Gastroesophageal sphincter (tissue), 4 donors: ENCODE data around the gene DNAAF2. TPM values are rescaled to one million over a fixed set of nuclear protein-coding genes. Genes with fewer than 3 reads are reported as not detected.
A peak's percentile ranks its signal among the peaks of the same experiment; 100 is the strongest.
"Not testable (repeated sequence)": the region's sequence is repeated elsewhere in the genome, so short reads cannot be mapped to it uniquely, and the experiment has no call there.

Experiments
- ATAC-seq: fragments of 150-250 bp; one replicate; pipeline ENCODE4 v1.9.1; 2016; ENCODE audit warnings: mild to moderate bottlenecking, moderate library complexity
- H3K27ac ChIP-seq, 4 donors: fragments of 200-600 bp; sonication (generic) in 3 of 4; 1 replicate in 3 of 4; 2 replicates in 1 of 4; pipeline ENCODE4 v1.5.1; 2016 to 2019
- H3K27me3 ChIP-seq: fragments of 200-600 bp; sonication (generic); one replicate; pipeline ENCODE4 v1.5.1; 2019
- H3K36me3 ChIP-seq, 2 donors: fragments of 200-600 bp; sonication (generic); one replicate each; pipeline ENCODE4 v1.5.1; 2019; ENCODE audit warnings: control low read depth in 1 of 2
- H3K4me1 ChIP-seq, 3 donors: fragments of 200-600 bp; sonication (generic); 1 replicate in 2 of 3; 2 replicates in 1 of 3; pipeline ENCODE4 v1.5.1; 2016 to 2019; ENCODE audit warnings: control low read depth in 2 of 3
- H3K4me3 ChIP-seq, 2 donors: fragments of 200-600 bp; sonication (generic); one replicate each; pipeline ENCODE4 v1.5.1; 2019; ENCODE audit warnings: mild to moderate bottlenecking in 1 of 2, moderate library complexity in 1 of 2
- H3K9me3 ChIP-seq, 3 donors: fragments of 200-600 bp; sonication (generic); one replicate each; pipeline ENCODE4 v1.5.1; 2017 to 2019; ENCODE audit warnings: control low read depth in 2 of 3
- EP300 ChIP-seq: sonication (generic); formaldehyde crosslinking; IDR thresholded peaks from one replicate; pipeline ENCODE4 v1.6.1; 2017; ENCODE audit warnings: antibody characterized with exemption, mild to moderate bottlenecking
- POLR2A ChIP-seq, 2 donors: fragments of 450-650 bp; IDR thresholded peaks; one replicate each; pipeline ENCODE4 v1.6.1; 2017; ENCODE audit warnings: antibody characterized with exemption in 2 of 2, mild to moderate bottlenecking in 2 of 2, moderate library complexity in 1 of 2
- POLR2AphosphoS5 ChIP-seq: sonication (generic); formaldehyde crosslinking; IDR thresholded peaks from one replicate; pipeline ENCODE4 v1.6.1; 2017; ENCODE audit warnings: antibody characterized with exemption
- WGBS, 2 donors: methylation state at CpG; one replicate each; pipeline ENCODE4 v1.1.5; 2018; ENCODE audit warnings: low coverage in 1 of 2; 5-methylcytosine and 5-hydroxymethylcytosine counted together
- total RNA-seq, 4 donors: library from RNA; depleted of rRNA; stranded (reverse); fragments of >200 nt; gene quantifications; one replicate each; pipeline ENCODE4 v1.1.0, GENCODE V29; 2016
- TF ChIP-seq, protein P1 (sequence below), 4 experiments: fragments of 200-600 bp in 2 of 4; fragments of 450-650 bp in 2 of 4; sonication (generic) in 1 of 4; IDR thresholded peaks; one replicate each; pipeline ENCODE4 v1.5.1; 2017 to 2019; ENCODE audit warnings: antibody characterized with exemption in 4 of 4, mild to moderate bottlenecking in 2 of 4, moderate library complexity in 2 of 4

DNAAF2 gene
- total RNA-seq, 4 donors from 2014 or later: 6.8 to 10.4 (median 9.0) TPM

GRCh38 chr14:49593016-49593415, 42.0 kb downstream of the DNAAF2 start:
- H3K36me3 ChIP-seq: no peaks in the 10 kb centered on the region
- H3K27me3 ChIP-seq: no peaks in the 10 kb centered on the region
- no peaks in the 10 kb centered on the region for H3K9me3 ChIP-seq
- WGBS, 2 donors: 70 to 80% methylated on average over 3 of the region's 3 CpGs
- peaks cover 0 to 11% (median 0%) of the 10 kb centered on the region in 3 donors for H3K4me1 ChIP-seq
- no peak overlapping the region for H3K27ac ChIP-seq
- TF ChIP-seq, protein P1, sequence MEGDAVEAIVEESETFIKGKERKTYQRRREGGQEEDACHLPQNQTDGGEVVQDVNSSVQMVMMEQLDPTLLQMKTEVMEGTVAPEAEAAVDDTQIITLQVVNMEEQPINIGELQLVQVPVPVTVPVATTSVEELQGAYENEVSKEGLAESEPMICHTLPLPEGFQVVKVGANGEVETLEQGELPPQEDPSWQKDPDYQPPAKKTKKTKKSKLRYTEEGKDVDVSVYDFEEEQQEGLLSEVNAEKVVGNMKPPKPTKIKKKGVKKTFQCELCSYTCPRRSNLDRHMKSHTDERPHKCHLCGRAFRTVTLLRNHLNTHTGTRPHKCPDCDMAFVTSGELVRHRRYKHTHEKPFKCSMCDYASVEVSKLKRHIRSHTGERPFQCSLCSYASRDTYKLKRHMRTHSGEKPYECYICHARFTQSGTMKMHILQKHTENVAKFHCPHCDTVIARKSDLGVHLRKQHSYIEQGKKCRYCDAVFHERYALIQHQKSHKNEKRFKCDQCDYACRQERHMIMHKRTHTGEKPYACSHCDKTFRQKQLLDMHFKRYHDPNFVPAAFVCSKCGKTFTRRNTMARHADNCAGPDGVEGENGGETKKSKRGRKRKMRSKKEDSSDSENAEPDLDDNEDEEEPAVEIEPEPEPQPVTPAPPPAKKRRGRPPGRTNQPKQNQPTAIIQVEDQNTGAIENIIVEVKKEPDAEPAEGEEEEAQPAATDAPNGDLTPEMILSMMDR (IDR thresholded peaks at IDR 0.05): no peak
- no peak for TF ChIP-seq POLR2AphosphoS5
- no peak for TF ChIP-seq EP300
- TF ChIP-seq POLR2A (IDR thresholded peaks at IDR 0.05): no peak
- no peak overlapping the region for H3K4me3 ChIP-seq
- ATAC-seq: no peak

GRCh38 chr14:49589387-49589786, 45.7 kb downstream of the DNAAF2 start:
- 86 to 87% methylated on average over 3 of the region's 3 CpGs for WGBS, 2 donors
- H3K4me1 ChIP-seq: peaks cover 0 to 10% (median 0%) of the 10 kb centered on the region in 3 donors
- no peak for ATAC-seq
- H3K9me3 ChIP-seq: no peaks in the 10 kb centered on the region
- TF ChIP-seq POLR2A (IDR thresholded peaks at IDR 0.05) (no peak), POLR2AphosphoS5 (no peak), EP300 (no peak)
- TF ChIP-seq, protein P1 (IDR thresholded peaks at IDR 0.05): no peak
- no peak overlapping the region for H3K27ac ChIP-seq
- H3K36me3 ChIP-seq: peaks cover 0 to 2% of the 10 kb centered on the region in 2 donors
- no peaks in the 10 kb centered on the region for H3K27me3 ChIP-seq
- no peak overlapping the region for H3K4me3 ChIP-seq

DNA sequence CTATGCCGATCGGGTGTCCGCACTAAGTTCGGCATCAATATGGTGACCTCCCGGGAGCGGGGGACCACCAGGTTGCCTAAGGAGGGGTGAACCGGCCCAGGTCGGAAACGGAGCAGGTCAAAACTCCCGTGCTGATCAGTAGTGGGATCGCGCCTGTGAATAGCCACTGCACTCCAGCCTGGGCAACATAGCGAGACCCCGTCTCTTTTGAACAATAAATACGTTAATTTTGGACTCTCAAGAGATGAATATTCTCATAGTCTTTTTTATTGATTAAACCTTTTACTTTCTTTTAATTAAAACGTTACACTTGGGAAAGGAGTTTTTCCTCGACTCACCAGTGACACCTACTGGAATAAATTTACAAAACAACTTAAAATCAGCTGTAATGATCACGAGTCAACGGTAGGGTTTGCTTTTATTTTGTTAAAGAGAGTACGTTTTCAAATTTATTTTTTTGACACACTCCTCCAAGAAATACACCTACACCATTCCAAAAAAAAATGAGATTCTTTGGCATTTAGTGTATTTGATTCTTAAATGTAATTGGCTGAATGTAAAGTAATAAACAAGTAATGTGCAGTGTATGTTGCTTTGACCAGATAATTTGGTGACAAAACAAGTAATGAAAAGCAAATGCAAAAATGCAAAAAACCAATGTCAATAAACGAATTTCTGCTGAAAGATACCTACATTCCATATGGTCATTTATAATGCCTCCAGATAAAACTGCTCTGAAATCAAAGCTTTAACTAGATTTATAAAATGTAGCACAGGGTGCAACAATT, 48.2 kb downstream of the DNAAF2 start:
- 1 to 3% methylated on average over 6 to 9 of the region's 21 CpGs for WGBS, 2 donors
- ATAC-seq: peak; percentile 7
- no peaks in the 10 kb centered on the region for H3K27me3 ChIP-seq
- TF ChIP-seq EP300: no peak
- TF ChIP-seq, protein P1 (IDR thresholded peaks at IDR 0.05): peak; percentile 72 to 92 (median 87)
- H3K27ac ChIP-seq: peak overlapping the region; percentile 82 to 95 (median 90)
- peaks cover 5 to 35% (median 6%) of the 10 kb centered on the region in 3 donors for H3K4me1 ChIP-seq
- peak overlapping the region; percentile 65 to 96 for H3K4me3 ChIP-seq
- no peaks in the 10 kb centered on the region for H3K9me3 ChIP-seq
- H3K36me3 ChIP-seq: peaks cover 0 to 27% of the 10 kb centered on the region in 2 donors

- Histone ChIP-seq H3K9me3 (no peaks in the 10 kb centered on the region), H3K36me3 (peaks cover 0 to 28% of the 10 kb centered on the region in 2 donors), H3K4me3 (peak within 1 kb of the TSS; percentile 65 to 96), H3K27me3 (no peaks in the 10 kb centered on the region), H3K4me1 (peaks cover 5 to 35% (median 6%) of the 10 kb centered on the region in 3 donors), H3K27ac (peak within 1 kb of the TSS; percentile 82 to 95 (median 90))
- peak; percentile 76 to 92 for TF ChIP-seq POLR2A (IDR thresholded peaks at IDR 0.05)
- no peak for TF ChIP-seq EP300
- TF ChIP-seq, protein P1 (IDR thresholded peaks at IDR 0.05): no peak
- peak; percentile 97 for TF ChIP-seq POLR2AphosphoS5
- 1% methylated on average over 14 to 25 of the region's 55 CpGs for WGBS, 2 donors
- ATAC-seq: peak; percentile 99
Observed at GRCh38 chr14:49585803-49586672, 49.0 kb downstream of the DNAAF2 start, which contains the start of gene RPS29. Gene RPS29, minus strand, starts transcription at chr14:49586380. Its CDS starts 34 bp downstream, at chr14:49586346.

GRCh38 chr14:49584981-49585640, 49.9 kb downstream of the DNAAF2 start:
- not testable (repeated sequence) for H3K9me3 ChIP-seq, H3K27me3 ChIP-seq, ATAC-seq
- Histone ChIP-seq H3K4me1 (peaks cover 5 to 35% (median 6%) of the 10 kb centered on the region in 3 donors), H3K36me3 (peaks cover 0 to 28% of the 10 kb centered on the region in 2 donors), H3K27ac (peak overlapping the region in 3 of 4 donors; percentile 87 to 95 (median 94)), H3K4me3 (peak overlapping the region; percentile 65 to 96)
- WGBS, 2 donors: 6 to 7% methylated on average over 13 to 29 of the region's 32 CpGs
